Nephron progenitor cell (in vitro differentiated cells): Measurements from ENCODE around the gene GUCA1A.
A peak's percentile ranks its signal among the peaks of the same experiment; 100 is the strongest.
"Not testable (repeated sequence)": the region's sequence is repeated elsewhere in the genome, so short reads cannot be mapped to it uniquely, and the experiment has no call there.

Source experiments
- DNase-seq: peaks from one replicate; pipeline ENCODE4 v3.0.0; 2021
- H3K27ac Mint-ChIP-seq: 2 replicates; pipeline ENCODE4 v1.8.0; 2021; ENCODE audit warnings: mild to moderate bottlenecking, moderate library complexity, mixed read lengths
- H3K27me3 Mint-ChIP-seq: 2 replicates; pipeline ENCODE4 v1.8.0; 2021; ENCODE audit warnings: mild to moderate bottlenecking, low read depth, mixed read lengths; ENCODE audit not compliant: poor library complexity
- H3K36me3 Mint-ChIP-seq: 2 replicates; pipeline ENCODE4 v1.8.0; 2021; ENCODE audit warnings: low read depth, mixed read lengths
- H3K4me1 Mint-ChIP-seq: 2 replicates; pipeline ENCODE4 v1.8.0; 2021; ENCODE audit warnings: mixed read lengths
- H3K4me3 Mint-ChIP-seq: 2 replicates; pipeline ENCODE4 v1.8.0; 2021; ENCODE audit warnings: mild to moderate bottlenecking, moderate library complexity, mixed read lengths
- H3K9me3 Mint-ChIP-seq: 2 replicates; pipeline ENCODE4 v1.8.0; 2021; ENCODE audit warnings: mild to moderate bottlenecking, moderate library complexity, mixed read lengths
- CTCF ChIP-seq: fragments of 200-600 bp; sonication (generic); IDR thresholded peaks from 2 replicates; pipeline ENCODE4 v1.5.0; 2021; ENCODE audit warnings: antibody characterized with exemption

GUCA1A gene

DNA sequence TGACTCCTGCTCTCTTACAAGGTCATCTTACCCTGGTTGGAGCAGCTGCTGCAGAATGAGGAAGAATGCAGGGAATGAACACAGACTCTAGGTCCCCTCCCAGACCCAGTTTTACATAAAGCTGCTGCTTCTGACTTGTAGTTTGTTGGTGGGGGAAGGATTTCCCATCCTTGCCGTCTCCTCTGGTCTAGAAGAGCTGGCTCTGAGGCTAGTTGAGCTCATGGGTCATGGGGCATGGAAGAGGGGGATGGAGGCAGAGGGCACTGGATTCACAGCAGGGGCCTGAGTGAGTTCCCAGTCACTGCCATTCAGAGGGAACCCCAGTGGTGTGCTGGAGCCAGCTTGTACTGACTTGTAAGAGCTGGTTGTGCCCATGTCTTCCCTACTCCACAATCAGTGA, 9.2 kb upstream of the GUCA1A start:
- H3K4me1 Mint-ChIP-seq: peaks cover 61% of the 10 kb centered on the region
- peaks cover 11% of the 10 kb centered on the region for H3K27me3 Mint-ChIP-seq
- no peak overlapping the region for H3K4me3 Mint-ChIP-seq
- no peak for DNase-seq
- no peaks in the 10 kb centered on the region for H3K36me3 Mint-ChIP-seq
- no peak overlapping the region for H3K27ac Mint-ChIP-seq
- no peak for TF ChIP-seq CTCF
- no peaks in the 10 kb centered on the region for H3K9me3 Mint-ChIP-seq

GRCh38 chr6:42165016-42165415, 8.1 kb upstream of the GUCA1A start:
- Mint-ChIP-seq H3K4me3 (no peak overlapping the region), H3K4me1 (peaks cover 61% of the 10 kb centered on the region), H3K27ac (no peak overlapping the region), H3K27me3 (peaks cover 10% of the 10 kb centered on the region), H3K36me3 (no peaks in the 10 kb centered on the region), H3K9me3 (no peaks in the 10 kb centered on the region)
- no peak for TF ChIP-seq CTCF
- DNase-seq: no peak

DNA sequence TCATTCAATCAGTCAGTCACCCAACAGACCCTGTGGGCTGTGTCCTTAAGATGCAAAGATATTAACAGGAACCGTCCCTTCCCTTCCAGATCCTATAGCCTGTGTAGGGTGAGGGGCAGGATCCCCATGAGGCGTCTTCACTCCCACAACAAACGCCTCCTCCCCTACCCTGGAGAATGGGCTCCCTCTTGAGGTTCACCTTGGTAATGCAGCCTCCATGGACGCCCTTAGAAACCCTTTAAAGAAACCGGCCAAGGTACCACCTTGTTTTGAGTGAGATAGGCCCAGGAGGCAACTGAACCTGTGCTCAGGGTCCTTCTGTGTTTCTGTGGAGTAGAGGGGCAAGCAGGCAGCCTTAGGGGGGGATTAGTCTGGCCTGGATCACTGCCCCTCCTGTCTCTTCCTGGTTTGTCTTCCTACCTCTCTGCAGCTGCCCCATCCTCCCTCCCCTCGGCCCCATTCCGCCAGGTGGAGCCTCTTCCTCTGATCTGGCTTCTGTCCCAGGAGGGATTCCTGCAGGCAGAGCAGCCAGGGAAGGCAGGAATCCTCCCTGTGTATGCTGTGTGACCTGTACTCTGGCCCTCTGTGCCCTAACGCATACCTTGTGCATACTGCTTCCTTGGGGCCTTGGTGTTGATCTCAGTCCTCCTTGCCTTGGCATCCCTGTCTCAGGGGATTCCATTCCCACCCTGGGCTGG, 6.6 kb upstream of the GUCA1A start:
- Mint-ChIP-seq H3K27ac (no peak overlapping the region), H3K27me3 (peaks cover 14% of the 10 kb centered on the region), H3K36me3 (no peaks in the 10 kb centered on the region), H3K4me1 (peaks cover 47% of the 10 kb centered on the region), H3K9me3 (no peaks in the 10 kb centered on the region), H3K4me3 (no peak overlapping the region)
- peak; percentile 98 for TF ChIP-seq CTCF
- peak; percentile 90 for DNase-seq

- Mint-ChIP-seq H3K9me3 (no peaks in the 10 kb centered on the region), H3K36me3 (no peaks in the 10 kb centered on the region), H3K27ac (no peak overlapping the region), H3K27me3 (peaks cover 16% of the 10 kb centered on the region), H3K4me1 (peaks cover 27% of the 10 kb centered on the region), H3K4me3 (no peak overlapping the region)
- no peak for DNase-seq
- TF ChIP-seq CTCF: no peak
These were observed 4.5 kb upstream of the GUCA1A start for GRCh38 chr6:42168650-42169049.

DNA sequence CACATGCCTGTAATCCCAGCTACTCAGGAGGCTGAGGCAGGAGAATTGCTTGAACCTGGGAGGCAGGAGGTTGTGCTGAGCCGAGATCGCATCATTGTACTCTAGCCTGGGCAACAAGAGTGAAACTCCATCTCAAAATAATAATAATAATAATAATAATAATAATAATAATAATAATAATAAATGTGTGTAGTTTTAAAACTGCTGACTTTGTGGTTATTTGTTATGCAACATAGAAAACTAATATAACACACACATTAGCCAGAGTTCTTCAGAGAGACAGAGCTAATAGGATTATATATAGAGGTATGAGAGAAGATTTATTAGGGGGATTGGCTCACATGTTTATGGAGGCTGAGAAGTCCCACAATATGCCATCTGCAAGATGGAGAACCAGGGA, 3.4 kb upstream of the GUCA1A start:
- Mint-ChIP-seq H3K27me3 (peaks cover 16% of the 10 kb centered on the region), H3K4me1 (peaks cover 19% of the 10 kb centered on the region)
- not testable (repeated sequence) for H3K27ac Mint-ChIP-seq, H3K4me3 Mint-ChIP-seq, H3K36me3 Mint-ChIP-seq, DNase-seq, H3K9me3 Mint-ChIP-seq

GRCh38 chr6:42171813-42172581, 1.2 kb upstream of the GUCA1A start:
- H3K4me1 Mint-ChIP-seq: peaks cover under 1% of the 10 kb centered on the region
- peaks cover 13% of the 10 kb centered on the region for H3K27me3 Mint-ChIP-seq

More at GRCh38 chr6:42171813-42172581, 1.2 kb upstream of the GUCA1A start:
- H3K36me3 Mint-ChIP-seq: no peaks in the 10 kb centered on the region
- H3K4me3 Mint-ChIP-seq: no peak overlapping the region
- no peaks in the 10 kb centered on the region for H3K9me3 Mint-ChIP-seq
- DNase-seq: no peak
- TF ChIP-seq CTCF: no peak
- H3K27ac Mint-ChIP-seq: no peak overlapping the region
